HG03045 (cell line): Measurements from ENCODE around the gene OGN.

Experiments used
- ATAC-seq: cut with Tn5 transposase; IDR thresholded peaks from one replicate; pipeline ENCODE4 v1.9.1; 2021; ENCODE audit warnings: mild to moderate bottlenecking, moderate library complexity; ENCODE audit not compliant: unreplicated experiment

The OGN gene

GRCh38 chr9:92349771-92350739, 54.3 kb downstream of the OGN start:
- no peak for ATAC-seq

GRCh38 chr9:92345582-92345981, 58.8 kb downstream of the OGN start:
- no peak for ATAC-seq

- no peak for ATAC-seq
These were observed 61.4 kb downstream of the OGN start for GRCh38 chr9:92342825-92343488.

GRCh38 chr9:92341578-92341977, 62.8 kb downstream of the OGN start:
- no peak for ATAC-seq

GRCh38 chr9:92333282-92333634, 71.1 kb downstream of the OGN start:
- no peak for ATAC-seq
